PC-3 (cell line): ENCODE results near the gene UGT1A8. TPM values are rescaled to one million over a fixed set of nuclear protein-coding genes. Genes with fewer than 3 reads are reported as not detected.

ENCODE experiments used
- ATAC-seq: fragments of 200-7000 bp; cut with Tn5 transposase; 2 replicates; pipeline ENCODE4 v1.9.1; 2020; ENCODE audit warnings: mild to moderate bottlenecking, moderate library complexity
- BruUV-seq: library from RNA; stranded (reverse); fragments of 400-500 nt; replicated peaks from 2 replicates; lab custom pipeline; 2021; lab: Mats Ljungman, UMichigan
- CTCF ChIA-PET: fragments of 300-600 bp; sonication (Branson Sonifier 250); formaldehyde crosslinking; loops from one replicate; lab custom pipeline; 2022; ENCODE audit warnings: antibody characterized with exemption; lab: Charles Lee
- POLR2A ChIA-PET: fragments of 300-600 bp; sonication (Branson Sonifier 250); formaldehyde crosslinking; loops from one replicate; lab custom pipeline; 2022; ENCODE audit warnings: antibody characterized with exemption; ENCODE audit not compliant: unreplicated experiment; lab: Charles Lee
- DNase-seq: peaks from one replicate; pipeline ENCODE4 v3.0.0-alpha.2; 2015
- H2AFZ ChIP-seq: fragments of 300-600 bp; sonication (generic); 2 replicates; pipeline ENCODE4 v1.6.0; 2016; ENCODE audit warnings: antibody characterized with exemption, low read length
- H3F3A ChIP-seq: fragments of 300-600 bp; sonication (generic); one replicate; pipeline ENCODE4 v1.6.0; 2017; ENCODE audit warnings: antibody characterized with exemption, low read length, control low read depth, mild to moderate bottlenecking; ENCODE audit not compliant: unreplicated experiment
- H3K27ac ChIP-seq: fragments of 300-600 bp; sonication (generic); 2 replicates; pipeline ENCODE4 v1.5.1; 2016; ENCODE audit warnings: mild to moderate bottlenecking, low read length
- H3K27me3 ChIP-seq: fragments of 300-600 bp; sonication (generic); 2 replicates; pipeline ENCODE4 v1.6.1; 2016; ENCODE audit warnings: low read length, mixed read lengths
- H3K36me3 ChIP-seq: fragments of 300-600 bp; sonication (generic); 2 replicates; pipeline ENCODE4 v1.6.1; 2016; ENCODE audit warnings: low read depth, mixed run types, low read length, mixed read lengths
- H3K4me1 ChIP-seq: fragments of 300-600 bp; sonication (generic); 2 replicates; pipeline ENCODE4 v1.5.1; 2016; ENCODE audit warnings: low read length; ENCODE audit not compliant: insufficient read depth
- H3K4me2 ChIP-seq: fragments of 300-600 bp; sonication (generic); 2 replicates; pipeline ENCODE4 v1.6.0; 2016; ENCODE audit warnings: low read length
- H3K4me3 ChIP-seq: fragments of 300-600 bp; sonication (generic); 2 replicates; pipeline ENCODE4 v1.5.1; 2016; ENCODE audit warnings: mild to moderate bottlenecking, low read length, mixed read lengths
- H3K79me2 ChIP-seq: fragments of 300-600 bp; sonication (generic); 2 replicates; pipeline ENCODE4 v1.6.1; 2017; ENCODE audit warnings: low read length, mixed read lengths
- H3K9ac ChIP-seq: fragments of 300-600 bp; sonication (generic); 2 replicates; pipeline ENCODE4 v1.6.0; 2016; ENCODE audit warnings: mild to moderate bottlenecking, low read length
- H3K9me2 ChIP-seq: fragments of 300-600 bp; sonication (generic); replicated peaks from 2 replicates; pipeline ENCODE4 v1.6.1; 2016; ENCODE audit warnings: mixed run types, low read length, mixed read lengths
- H3K9me3 ChIP-seq: fragments of 300-600 bp; sonication (generic); 2 replicates; pipeline ENCODE4 v1.6.1; 2016; ENCODE audit warnings: low read length, mixed read lengths
- H4K20me1 ChIP-seq: fragments of 300-600 bp; sonication (generic); 2 replicates; pipeline ENCODE4 v1.6.1; 2016; ENCODE audit warnings: low read length, mixed read lengths
- EZH2 ChIP-seq: fragments of 300-600 bp; sonication (generic); IDR thresholded peaks from one replicate; pipeline ENCODE4 v1.6.1; 2017; ENCODE audit warnings: antibody characterized with exemption, mild to moderate bottlenecking, low read length; ENCODE audit not compliant: unreplicated experiment
- EZH2phosphoT487 ChIP-seq: fragments of 300-600 bp; sonication (generic); IDR thresholded peaks from 2 replicates; pipeline ENCODE4 v1.6.1; 2018; ENCODE audit warnings: mild to moderate bottlenecking, antibody characterized with exemption, low read length, borderline replicate concordance
- intact Hi-C: fragments of 100-400 bp; cut with micrococcal nuclease; formaldehyde crosslinking; loops from 2 replicates; pipeline ENCODE4 v1.9.0; 2023
- total RNA-seq: library from RNA; depleted of rRNA; stranded (reverse); fragments of >200 nt; gene quantifications from 2 replicates; pipeline ENCODE4 v1.2.3, GENCODE V29; 2014
- TF ChIP-seq, protein P1 (sequence below): fragments of 300-600 bp; sonication (generic); conservative IDR thresholded peaks from 2 replicates; pipeline ENCODE4 v1.5.1; 2017; ENCODE audit warnings: antibody characterized with exemption, low read depth, mild to moderate bottlenecking, low read length

The UGT1A8 gene
- total RNA-seq, 1 experiment from 2014 or later, result not detected

DNA sequence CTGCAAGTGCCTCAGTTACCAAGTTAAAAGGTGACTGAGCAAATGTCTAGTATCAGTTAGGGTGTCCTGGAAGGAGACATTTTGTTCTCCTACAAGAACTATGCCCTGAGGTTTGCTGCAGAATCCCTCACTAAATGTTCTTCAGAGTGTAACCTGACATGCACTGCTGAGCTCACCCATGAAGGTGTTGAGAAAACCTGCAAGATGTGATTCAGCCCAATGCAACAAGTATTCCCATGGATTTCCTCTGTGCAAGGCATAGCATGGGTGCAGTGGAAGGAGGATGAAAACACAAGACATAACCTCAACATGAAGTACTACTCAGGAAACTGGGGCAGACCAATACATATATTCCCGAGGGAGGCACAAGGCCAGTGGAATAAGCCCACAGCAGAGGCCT is 15.4 kb upstream of the UGT1A8 start:
- no peak for ATAC-seq
- Histone ChIP-seq H3K9me3 (0 out of 2 replicates have a peak, but pooled peaks cover 4% of the 10 kb centered on the region), H2AFZ (no peak overlapping the region), H3K36me3 (no peaks in the 10 kb centered on the region), H3K27ac (no peak overlapping the region), H3K4me2 (no peak overlapping the region), H3F3A (no peaks in the 10 kb centered on the region), H3K27me3 (no peaks in the 10 kb centered on the region), H3K9me2 (no peaks in the 10 kb centered on the region), H3K9ac (no peak overlapping the region), H3K79me2 (no peaks in the 10 kb centered on the region), H3K4me1 (no peaks in the 10 kb centered on the region), H3K4me3 (no peak overlapping the region), H4K20me1 (no peaks in the 10 kb centered on the region)
- TF ChIP-seq EZH2phosphoT487 (no peak), EZH2 (no peak)
- TF ChIP-seq, protein P1, sequence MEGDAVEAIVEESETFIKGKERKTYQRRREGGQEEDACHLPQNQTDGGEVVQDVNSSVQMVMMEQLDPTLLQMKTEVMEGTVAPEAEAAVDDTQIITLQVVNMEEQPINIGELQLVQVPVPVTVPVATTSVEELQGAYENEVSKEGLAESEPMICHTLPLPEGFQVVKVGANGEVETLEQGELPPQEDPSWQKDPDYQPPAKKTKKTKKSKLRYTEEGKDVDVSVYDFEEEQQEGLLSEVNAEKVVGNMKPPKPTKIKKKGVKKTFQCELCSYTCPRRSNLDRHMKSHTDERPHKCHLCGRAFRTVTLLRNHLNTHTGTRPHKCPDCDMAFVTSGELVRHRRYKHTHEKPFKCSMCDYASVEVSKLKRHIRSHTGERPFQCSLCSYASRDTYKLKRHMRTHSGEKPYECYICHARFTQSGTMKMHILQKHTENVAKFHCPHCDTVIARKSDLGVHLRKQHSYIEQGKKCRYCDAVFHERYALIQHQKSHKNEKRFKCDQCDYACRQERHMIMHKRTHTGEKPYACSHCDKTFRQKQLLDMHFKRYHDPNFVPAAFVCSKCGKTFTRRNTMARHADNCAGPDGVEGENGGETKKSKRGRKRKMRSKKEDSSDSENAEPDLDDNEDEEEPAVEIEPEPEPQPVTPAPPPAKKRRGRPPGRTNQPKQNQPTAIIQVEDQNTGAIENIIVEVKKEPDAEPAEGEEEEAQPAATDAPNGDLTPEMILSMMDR, result no peak
- DNase-seq, result no peak
- no TSS peak for BruUV-seq
- ChIA-PET POLR2A (no interaction called here), CTCF (no interaction called here)
- intact Hi-C loops, result no loop called here

DNA sequence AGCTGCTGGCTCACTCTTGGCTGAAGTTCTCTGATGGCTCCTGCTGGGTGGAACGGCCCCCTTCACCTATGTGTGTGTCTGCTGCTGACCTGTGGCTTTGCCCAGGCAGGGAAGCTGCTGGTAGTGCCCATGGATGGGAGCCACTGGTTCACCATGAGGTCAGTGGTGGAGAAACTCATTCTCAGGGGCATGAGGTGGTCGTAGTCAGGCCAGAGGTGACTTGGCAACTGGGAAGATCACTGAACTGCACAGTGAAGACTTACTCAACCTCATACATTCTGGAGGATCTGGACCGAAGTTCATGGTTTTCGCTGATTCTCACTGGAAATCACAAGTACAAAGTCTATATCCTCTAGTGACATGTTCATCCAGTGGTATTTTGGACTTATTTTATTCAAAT is 13.9 kb upstream of the UGT1A8 start:
- no peak overlapping the region for H3K4me2 ChIP-seq
- ChIA-PET CTCF (no interaction called here), POLR2A (no interaction called here)
- H3K79me2 ChIP-seq, result no peaks in the 10 kb centered on the region
- H3K4me1 ChIP-seq, result no peaks in the 10 kb centered on the region
- no peaks in the 10 kb centered on the region for H3K36me3 ChIP-seq
- H4K20me1 ChIP-seq, result no peaks in the 10 kb centered on the region
- H2AFZ ChIP-seq, result no peak overlapping the region
- no peak overlapping the region for H3K9ac ChIP-seq
- DNase-seq (no peak), ATAC-seq (no peak)
- intact Hi-C loops, result no loop called here
- no peak overlapping the region for H3K27ac ChIP-seq
- H3K9me3 ChIP-seq, result 0 out of 2 replicates have a peak, but pooled peaks cover 4% of the 10 kb centered on the region
- no peaks in the 10 kb centered on the region for H3K27me3 ChIP-seq
- H3F3A ChIP-seq, result no peaks in the 10 kb centered on the region
- TF ChIP-seq, protein P1, result no peak
- no peak for TF ChIP-seq EZH2
- TF ChIP-seq EZH2phosphoT487, result no peak
- no peaks in the 10 kb centered on the region for H3K9me2 ChIP-seq
- no peak overlapping the region for H3K4me3 ChIP-seq
- no TSS peak for BruUV-seq

DNA sequence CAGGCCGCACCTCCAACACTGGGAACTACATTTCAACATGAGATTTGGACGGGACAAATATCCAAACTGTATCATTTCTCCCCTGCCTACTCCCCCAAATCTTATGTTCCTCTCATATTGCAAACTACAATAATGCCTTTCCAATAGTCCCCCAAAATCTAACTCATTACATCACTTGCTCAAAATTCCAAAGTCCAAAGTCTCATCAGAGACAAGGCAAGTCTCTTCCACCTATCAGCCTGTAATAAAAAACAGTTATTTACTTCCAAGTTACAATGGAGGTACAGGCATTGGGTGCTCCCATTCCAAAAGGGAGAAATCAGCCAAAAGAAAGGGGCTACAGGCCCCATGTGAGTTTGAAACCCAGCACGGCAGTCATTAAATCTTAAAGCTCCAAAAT is 12.6 kb upstream of the UGT1A8 start:
- ChIA-PET CTCF (no interaction called here), POLR2A (no interaction called here)
- ATAC-seq (no peak), DNase-seq (no peak)
- no peak for TF ChIP-seq EZH2
- TF ChIP-seq, protein P1, result no peak
- no peak for TF ChIP-seq EZH2phosphoT487
- Histone ChIP-seq H3K9ac (no peak overlapping the region), H3K4me1 (no peaks in the 10 kb centered on the region), H3K4me2 (no peak overlapping the region), H3K27me3 (no peaks in the 10 kb centered on the region), H3K79me2 (no peaks in the 10 kb centered on the region), H3K9me3 (0 out of 2 replicates have a peak, but pooled peaks cover 4% of the 10 kb centered on the region), H2AFZ (no peak overlapping the region), H4K20me1 (no peaks in the 10 kb centered on the region), H3K4me3 (no peak overlapping the region), H3K36me3 (no peaks in the 10 kb centered on the region), H3K27ac (no peak overlapping the region), H3F3A (no peaks in the 10 kb centered on the region), H3K9me2 (no peaks in the 10 kb centered on the region)
- BruUV-seq, result no TSS peak
- intact Hi-C loops, result no loop called here
